Parathyroid adenoma (tissue), 2 donors: Measurements from ENCODE around the gene CDC42EP2.

Experiments
- H2AFZ ChIP-seq: fragments of 300-600 bp; sonication (generic); one replicate; pipeline ENCODE4 v1.7.0; 2017; ENCODE audit warnings: antibody characterized with exemption, mild to moderate bottlenecking
- H3K27ac ChIP-seq: fragments of 300-600 bp; sonication (generic); one replicate; pipeline ENCODE4 v1.7.0; 2017
- H3K27me3 ChIP-seq: fragments of 300-600 bp; sonication (generic); one replicate; pipeline ENCODE4 v1.7.0; 2017; ENCODE audit warnings: low read length; ENCODE audit not compliant: control insufficient read depth, insufficient read depth
- H3K36me3 ChIP-seq: fragments of 300-600 bp; sonication (generic); one replicate; pipeline ENCODE4 v1.7.0; 2017; ENCODE audit warnings: low read length; ENCODE audit not compliant: control insufficient read depth, insufficient read depth
- H3K4me1 ChIP-seq: fragments of 300-600 bp; sonication (generic); one replicate; pipeline ENCODE4 v1.7.0; 2017; ENCODE audit warnings: control low read depth
- H3K4me2 ChIP-seq: fragments of 300-600 bp; sonication (generic); one replicate; pipeline ENCODE4 v1.7.0; 2017; ENCODE audit warnings: low read length
- H3K4me3 ChIP-seq: fragments of 300-600 bp; sonication (generic); one replicate; pipeline ENCODE4 v1.7.0; 2017; ENCODE audit warnings: low read depth, low read length
- H3K79me2 ChIP-seq: fragments of 300-600 bp; sonication (generic); one replicate; pipeline ENCODE4 v1.7.0; 2017; ENCODE audit warnings: control low read depth
- H3K9ac ChIP-seq: fragments of 300-600 bp; sonication (generic); one replicate; pipeline ENCODE4 v1.7.0; 2017; ENCODE audit warnings: mild to moderate bottlenecking
- H3K9me3 ChIP-seq: fragments of 300-600 bp; sonication (generic); one replicate; pipeline ENCODE4 v1.7.0; 2017; ENCODE audit warnings: low read length; ENCODE audit not compliant: control insufficient read depth
- CTCF ChIP-seq: fragments of 300-600 bp; sonication (generic); IDR thresholded peaks from one replicate; pipeline ENCODE4 v1.7.0; 2017; ENCODE audit warnings: antibody characterized with exemption, mild to moderate bottlenecking
- donor health status: primary hyperparathyroidism.

The CDC42EP2 gene

GRCh38 chr11:65363770-65364169 lies 49.1 kb downstream of the CDC42EP2 start:
- TF ChIP-seq CTCF = no peak
- Histone ChIP-seq H3K4me3 (no peak overlapping the region), H3K27ac (no peak overlapping the region), H2AFZ (no peak overlapping the region), H3K9me3 (no peaks in the 10 kb centered on the region), H3K4me2 (no peak overlapping the region), H3K27me3 (no peaks in the 10 kb centered on the region), H3K9ac (no peak overlapping the region), H3K36me3 (no peaks in the 10 kb centered on the region), H3K79me2 (peaks cover 7% of the 10 kb centered on the region), H3K4me1 (no peaks in the 10 kb centered on the region)

GRCh38 chr11:65366340-65366773 lies 51.7 kb downstream of the CDC42EP2 start:
- Histone ChIP-seq H3K9ac (no peak overlapping the region), H2AFZ (peak overlapping the region; percentile 48), H3K79me2 (peaks cover 7% of the 10 kb centered on the region), H3K4me3 (no peak overlapping the region), H3K4me2 (no peak overlapping the region), H3K36me3 (no peaks in the 10 kb centered on the region), H3K9me3 (no peaks in the 10 kb centered on the region), H3K4me1 (no peaks in the 10 kb centered on the region), H3K27me3 (no peaks in the 10 kb centered on the region), H3K27ac (no peak overlapping the region)
- peak; percentile 82 for TF ChIP-seq CTCF

GRCh38 chr11:65370659-65371049 lies 56.0 kb downstream of the CDC42EP2 start:
- H3K27ac ChIP-seq = no peak overlapping the region
- no peak overlapping the region for H3K4me2 ChIP-seq
- H3K9ac ChIP-seq = no peak overlapping the region
- no peak overlapping the region for H2AFZ ChIP-seq
- H3K79me2 ChIP-seq = peaks cover 7% of the 10 kb centered on the region
- no peaks in the 10 kb centered on the region for H3K27me3 ChIP-seq
- TF ChIP-seq CTCF = no peak
- H3K4me3 ChIP-seq = no peak overlapping the region
- H3K9me3 ChIP-seq = no peaks in the 10 kb centered on the region
- H3K4me1 ChIP-seq = no peaks in the 10 kb centered on the region
- H3K36me3 ChIP-seq = no peaks in the 10 kb centered on the region
